HEK293 (cell line): Measurements from ENCODE around the gene TTLL9.
A peak's percentile ranks its signal among the peaks of the same experiment; 100 is the strongest.

ENCODE experiments used
- CTCF ChIA-PET: fragments of 350-600 bp; formaldehyde crosslinking; extraction: SDS; loops from one replicate; lab custom pipeline; 2021; ENCODE audit warnings: antibody characterized with exemption; lab: Yijun Ruan, JAX
- POLR2A ChIA-PET: fragments of 300-600 bp; formaldehyde crosslinking; extraction: SDS; loops from one replicate; lab custom pipeline; 2020; ENCODE audit warnings: antibody characterized with exemption, inconsistent platforms; lab: Yijun Ruan, JAX
- H3K27ac ChIP-seq: fragments of 200-500 bp; sonication (Bioruptor generic); 2 replicates; pipeline ENCODE4 v1.5.1; 2014; ENCODE audit warnings: low read depth, low read length, control low read depth, inconsistent platforms; ENCODE audit errors: extremely low read depth
- H3K36me3 ChIP-seq, 2 experiments: fragments of 200-500 bp in 1 of 2; sonication (Bioruptor generic) in 1 of 2; 1 replicate in 1 of 2; 2 replicates in 1 of 2; pipeline ENCODE4 v1.5.1; 2014 to 2017; ENCODE audit warnings: inconsistent platforms in 2 of 2, low read length in 2 of 2; ENCODE audit not compliant: control insufficient read depth in 2 of 2, insufficient read depth in 1 of 2
- H3K4me1 ChIP-seq: fragments of 200-500 bp; sonication (Bioruptor generic); 2 replicates; pipeline ENCODE4 v1.5.1; 2014; ENCODE audit warnings: mild to moderate bottlenecking, low read length, inconsistent platforms; ENCODE audit not compliant: control insufficient read depth, insufficient read depth
- H3K4me3 ChIP-seq: 2 replicates; pipeline ENCODE4 v1.5.1; 2011; ENCODE audit warnings: low read depth, mild to moderate bottlenecking, control low read depth, low read length, moderate library complexity
- H3K9me3 ChIP-seq: fragments of 200-500 bp; sonication (Bioruptor generic); 2 replicates; pipeline ENCODE4 v1.5.1; 2014; ENCODE audit warnings: low read depth, low read length, inconsistent platforms; ENCODE audit not compliant: control insufficient read depth, insufficient read depth
- GLIS2 ChIP-seq: fragments of 450-650 bp; formaldehyde crosslinking; IDR thresholded peaks from 2 replicates; pipeline ENCODE4 v1.5.1; 2016; ENCODE audit warnings: missing biosample characterization, missing genetic modification characterization
- KLF8 ChIP-seq: fragments of 450-650 bp; formaldehyde crosslinking; IDR thresholded peaks from 2 replicates; pipeline ENCODE4 v1.5.1; 2016; ENCODE audit warnings: missing biosample characterization, missing genetic modification characterization
- SCRT2 ChIP-seq: fragments of 450-650 bp; formaldehyde crosslinking; IDR thresholded peaks from 2 replicates; pipeline ENCODE4 v1.5.1; 2016; ENCODE audit warnings: missing biosample characterization, missing genetic modification characterization
- ZBTB20 ChIP-seq: fragments of 450-650 bp; formaldehyde crosslinking; IDR thresholded peaks from 2 replicates; pipeline ENCODE4 v1.5.1; 2016; ENCODE audit warnings: missing biosample characterization, missing genetic modification characterization
- ZBTB48 ChIP-seq: fragments of 450-650 bp; formaldehyde crosslinking; IDR thresholded peaks from 2 replicates; pipeline ENCODE4 v1.5.1; 2016; ENCODE audit warnings: missing biosample characterization, missing genetic modification characterization
- ZBTB7A ChIP-seq: fragments of 450-650 bp; formaldehyde crosslinking; IDR thresholded peaks from 2 replicates; pipeline ENCODE4 v1.5.1; 2016; ENCODE audit warnings: low read depth, missing biosample characterization, missing genetic modification characterization
- ZIC2 ChIP-seq: fragments of 450-650 bp; formaldehyde crosslinking; IDR thresholded peaks from 2 replicates; pipeline ENCODE4 v1.5.1; 2016; ENCODE audit warnings: missing biosample characterization, missing genetic modification characterization
- ZNF184 ChIP-seq: fragments of 450-650 bp; IDR thresholded peaks from 2 replicates; pipeline ENCODE4 v1.5.1; 2018; ENCODE audit warnings: missing biosample characterization, mild to moderate bottlenecking, missing genetic modification characterization
- ZNF211 ChIP-seq: fragments of 450-650 bp; formaldehyde crosslinking; IDR thresholded peaks from 2 replicates; pipeline ENCODE4 v1.5.1; 2016; ENCODE audit warnings: low read depth, missing biosample characterization, missing genetic modification characterization
- ZNF274 ChIP-seq, 2 experiments: fragments of 200-500 bp in 1 of 2; fragments of 450-650 bp in 1 of 2; sonication (Bioruptor generic) in 1 of 2; formaldehyde crosslinking in 1 of 2; IDR thresholded peaks; 2 replicates each; pipeline versions ENCODE4 v1.5.1 to v1.6.1; 2014 to 2016; ENCODE audit warnings: borderline replicate concordance in 1 of 2, inconsistent platforms in 1 of 2, low read length in 1 of 2, missing biosample characterization in 1 of 2, missing genetic modification characterization in 1 of 2
- ZNF335 ChIP-seq: fragments of 450-650 bp; formaldehyde crosslinking; conservative IDR thresholded peaks from 2 replicates; pipeline ENCODE4 v1.5.1; 2016; ENCODE audit warnings: missing biosample characterization, missing genetic modification characterization
- ZNF350 ChIP-seq: fragments of 450-650 bp; formaldehyde crosslinking; IDR thresholded peaks from 2 replicates; pipeline ENCODE4 v1.5.0; 2017; ENCODE audit warnings: missing biosample characterization, mild to moderate bottlenecking, missing genetic modification characterization
- ZNF664 ChIP-seq: fragments of 450-650 bp; formaldehyde crosslinking; IDR thresholded peaks from 2 replicates; pipeline ENCODE4 v1.5.1; 2016; ENCODE audit warnings: missing biosample characterization, missing genetic modification characterization
- ZNF76 ChIP-seq: fragments of 450-650 bp; formaldehyde crosslinking; IDR thresholded peaks from 2 replicates; pipeline ENCODE4; 2016; ENCODE audit warnings: low read depth, missing biosample characterization, missing genetic modification characterization, borderline replicate concordance
- ZNF776 ChIP-seq: fragments of 450-650 bp; formaldehyde crosslinking; IDR thresholded peaks from 2 replicates; pipeline ENCODE4 v1.5.0; 2017; ENCODE audit warnings: missing biosample characterization, missing genetic modification characterization, borderline replicate concordance
- ZXDB ChIP-seq: fragments of 450-650 bp; formaldehyde crosslinking; IDR thresholded peaks from 2 replicates; pipeline ENCODE4 v1.5.1; 2016; ENCODE audit warnings: missing biosample characterization, missing genetic modification characterization
- TF ChIP-seq, protein P1 (sequence below): fragments of 450-650 bp; formaldehyde crosslinking; IDR thresholded peaks from 2 replicates; pipeline ENCODE4 v1.5.1; 2016; ENCODE audit warnings: missing biosample characterization, missing genetic modification characterization, borderline replicate concordance
- TF ChIP-seq, protein P2 (sequence below): fragments of 450-650 bp; formaldehyde crosslinking; IDR thresholded peaks from 2 replicates; pipeline ENCODE4 v1.5.1; 2017; ENCODE audit warnings: missing biosample characterization, missing genetic modification characterization
- TF ChIP-seq, protein P3 (sequence below): fragments of 450-650 bp; formaldehyde crosslinking; IDR thresholded peaks from 2 replicates; pipeline ENCODE4 v1.5.1; 2017; ENCODE audit warnings: missing biosample characterization, missing genetic modification characterization

TTLL9 gene

DNA sequence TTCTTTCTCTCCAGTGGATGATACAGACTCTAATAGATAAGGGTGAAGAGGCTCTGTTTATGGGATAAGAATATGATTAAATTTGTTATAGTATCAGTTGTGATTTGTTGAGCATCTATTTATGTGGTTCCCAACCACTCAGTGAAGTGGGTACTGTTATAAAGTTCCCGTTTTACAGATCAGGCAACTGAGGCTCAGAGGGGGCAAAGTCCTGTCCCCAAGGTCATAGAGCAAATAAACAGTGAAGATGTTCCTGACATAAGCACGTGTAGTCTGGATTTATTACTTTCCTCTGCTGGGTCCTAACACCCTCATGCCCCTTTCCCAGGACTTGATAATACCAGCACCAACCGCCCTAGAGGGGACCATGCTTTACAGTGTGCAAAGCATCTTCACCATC lies 4.2 kb upstream of the TTLL9 start:
- CTCF ChIA-PET: interaction anchor here (0.7 kb wide), 1 partner anchor 19 kb away, joined by 3 read pairs; no protein-coding TSS in a partner anchor
- no peak overlapping the region for H3K4me3 ChIP-seq
- H3K4me1 ChIP-seq: 0 out of 2 replicates have a peak, but pooled peaks cover 2% of the 10 kb centered on the region
- no peaks in the 10 kb centered on the region for H3K9me3 ChIP-seq
- H3K36me3 ChIP-seq: no peaks in the 10 kb centered on the region
- no peak overlapping the region for H3K27ac ChIP-seq
- TF ChIP-seq KLF8 (tag by site-specific recombination): no peak
- peak; percentile 36; the same call in 1 of the 2 replicates for TF ChIP-seq ZNF664 (tag by site-specific recombination)
- no peak for TF ChIP-seq ZBTB7A (tag by site-specific recombination)
- no peak for TF ChIP-seq ZNF76 (tag by site-specific recombination)
- POLR2A ChIA-PET: no interaction called here

DNA sequence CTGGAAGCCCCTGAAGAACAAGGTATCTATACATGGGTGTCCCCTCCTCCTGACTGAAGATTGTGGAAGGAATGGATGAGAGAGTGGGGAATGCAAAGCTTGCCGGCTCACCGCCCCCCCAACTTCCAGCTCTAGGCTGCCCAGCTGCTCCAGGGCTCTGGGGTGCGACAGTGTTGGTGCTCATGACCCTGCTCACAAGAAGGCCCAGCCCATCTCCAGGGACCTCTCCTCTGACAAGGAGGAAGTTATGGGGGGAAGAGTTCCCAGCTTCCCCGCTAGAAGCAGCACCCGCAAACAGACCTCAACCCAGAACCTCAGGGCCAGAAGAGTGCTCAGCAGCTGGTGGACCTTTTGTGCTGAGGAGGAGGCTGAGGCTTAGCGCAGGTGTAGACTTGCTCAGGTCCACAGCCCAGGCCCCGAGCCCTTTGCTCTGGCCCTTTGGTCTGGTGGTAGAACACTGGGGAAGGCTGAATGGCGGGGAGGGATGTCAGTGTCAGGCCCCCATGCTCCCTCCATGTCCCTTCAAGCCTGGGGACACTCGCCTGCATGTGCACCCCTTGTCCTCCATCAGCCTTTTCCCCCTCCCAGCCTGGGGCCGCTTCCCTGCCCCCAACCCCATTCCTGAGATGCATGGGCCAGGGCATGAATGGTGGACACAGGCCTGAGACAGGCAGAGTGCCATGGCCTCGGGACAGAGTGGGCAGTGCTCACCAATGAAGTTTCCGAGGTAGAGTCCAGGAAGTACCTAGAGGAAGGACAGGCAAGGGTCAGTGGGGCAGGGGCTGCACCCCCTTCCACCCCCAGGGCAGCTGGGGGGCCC lies 1.4 kb upstream of the TTLL9 start:
- Histone ChIP-seq H3K4me3 (no peak overlapping the region), H3K9me3 (no peaks in the 10 kb centered on the region), H3K36me3 (no peaks in the 10 kb centered on the region), H3K27ac (no peak overlapping the region), H3K4me1 (no peaks in the 10 kb centered on the region)
- POLR2A ChIA-PET: interaction anchor here (0.7 kb wide), 2 partner anchors 151 to 1181 kb away, joined by 3 read pairs; no protein-coding TSS in a partner anchor
- CTCF ChIA-PET: interaction anchor here (1.1 to 2.0 kb wide), 3 partner anchors 13 to 83 kb away, joined by 3 to 5 read pairs (median 4); partner anchors contain the start of gene PDRG1
- TF ChIP-seq SCRT2 (tag by site-specific recombination) (no peak), ZNF211 (tag by site-specific recombination) (no peak), ZXDB (no peak), ZNF776 (tag by site-specific recombination) (no peak), ZNF350 (tag by site-specific recombination) (no peak)

DNA sequence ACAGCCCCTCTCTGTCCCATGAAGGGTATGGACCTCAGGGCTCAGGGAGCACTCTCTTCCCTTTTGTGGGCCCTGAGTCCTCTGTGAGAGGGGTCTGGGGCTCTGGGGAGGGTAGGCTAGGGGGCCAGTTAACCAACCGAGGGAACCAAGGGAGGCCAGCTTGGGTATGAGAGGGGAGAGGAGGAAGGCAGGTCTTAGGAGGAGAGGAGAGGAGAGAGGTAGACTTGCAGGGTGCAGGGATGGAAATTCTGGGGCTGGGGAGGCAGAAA lies 827 bp upstream of the TTLL9 start:
- H3K4me1 ChIP-seq: no peaks in the 10 kb centered on the region
- no peaks in the 10 kb centered on the region for H3K36me3 ChIP-seq
- TF ChIP-seq ZIC2 (no peak), GLIS2 (tag by site-specific recombination) (peak; percentile 81), ZNF776 (tag by site-specific recombination) (no peak), ZNF184 (no peak), ZNF335 (tag by site-specific recombination) (peak; percentile 42; the same call in 1 of the 2 replicates), ZBTB48 (0 out of 2 replicates have a peak, but pooled peaks have one; percentile 27), ZBTB20 (peak; percentile 63; the same call in 1 of the 2 replicates), ZNF274 (IDR thresholded peaks at IDR 0.05; ENCODE audit: low read length) (no peak), ZNF274 (tag by site-specific recombination; IDR thresholded peaks at IDR 0.05; ENCODE audit: borderline replicate concordance) (no peak)
- TF ChIP-seq, protein P1, sequence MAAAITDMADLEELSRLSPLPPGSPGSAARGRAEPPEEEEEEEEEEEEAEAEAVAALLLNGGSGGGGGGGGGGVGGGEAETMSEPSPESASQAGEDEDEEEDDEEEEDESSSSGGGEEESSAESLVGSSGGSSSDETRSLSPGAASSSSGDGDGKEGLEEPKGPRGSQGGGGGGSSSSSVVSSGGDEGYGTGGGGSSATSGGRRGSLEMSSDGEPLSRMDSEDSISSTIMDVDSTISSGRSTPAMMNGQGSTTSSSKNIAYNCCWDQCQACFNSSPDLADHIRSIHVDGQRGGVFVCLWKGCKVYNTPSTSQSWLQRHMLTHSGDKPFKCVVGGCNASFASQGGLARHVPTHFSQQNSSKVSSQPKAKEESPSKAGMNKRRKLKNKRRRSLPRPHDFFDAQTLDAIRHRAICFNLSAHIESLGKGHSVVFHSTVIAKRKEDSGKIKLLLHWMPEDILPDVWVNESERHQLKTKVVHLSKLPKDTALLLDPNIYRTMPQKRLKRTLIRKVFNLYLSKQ (tag by site-specific recombination): no peak
- TF ChIP-seq, protein P2, sequence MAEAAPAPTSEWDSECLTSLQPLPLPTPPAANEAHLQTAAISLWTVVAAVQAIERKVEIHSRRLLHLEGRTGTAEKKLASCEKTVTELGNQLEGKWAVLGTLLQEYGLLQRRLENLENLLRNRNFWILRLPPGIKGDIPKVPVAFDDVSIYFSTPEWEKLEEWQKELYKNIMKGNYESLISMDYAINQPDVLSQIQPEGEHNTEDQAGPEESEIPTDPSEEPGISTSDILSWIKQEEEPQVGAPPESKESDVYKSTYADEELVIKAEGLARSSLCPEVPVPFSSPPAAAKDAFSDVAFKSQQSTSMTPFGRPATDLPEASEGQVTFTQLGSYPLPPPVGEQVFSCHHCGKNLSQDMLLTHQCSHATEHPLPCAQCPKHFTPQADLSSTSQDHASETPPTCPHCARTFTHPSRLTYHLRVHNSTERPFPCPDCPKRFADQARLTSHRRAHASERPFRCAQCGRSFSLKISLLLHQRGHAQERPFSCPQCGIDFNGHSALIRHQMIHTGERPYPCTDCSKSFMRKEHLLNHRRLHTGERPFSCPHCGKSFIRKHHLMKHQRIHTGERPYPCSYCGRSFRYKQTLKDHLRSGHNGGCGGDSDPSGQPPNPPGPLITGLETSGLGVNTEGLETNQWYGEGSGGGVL: peak; percentile 56
- TF ChIP-seq, protein P3, sequence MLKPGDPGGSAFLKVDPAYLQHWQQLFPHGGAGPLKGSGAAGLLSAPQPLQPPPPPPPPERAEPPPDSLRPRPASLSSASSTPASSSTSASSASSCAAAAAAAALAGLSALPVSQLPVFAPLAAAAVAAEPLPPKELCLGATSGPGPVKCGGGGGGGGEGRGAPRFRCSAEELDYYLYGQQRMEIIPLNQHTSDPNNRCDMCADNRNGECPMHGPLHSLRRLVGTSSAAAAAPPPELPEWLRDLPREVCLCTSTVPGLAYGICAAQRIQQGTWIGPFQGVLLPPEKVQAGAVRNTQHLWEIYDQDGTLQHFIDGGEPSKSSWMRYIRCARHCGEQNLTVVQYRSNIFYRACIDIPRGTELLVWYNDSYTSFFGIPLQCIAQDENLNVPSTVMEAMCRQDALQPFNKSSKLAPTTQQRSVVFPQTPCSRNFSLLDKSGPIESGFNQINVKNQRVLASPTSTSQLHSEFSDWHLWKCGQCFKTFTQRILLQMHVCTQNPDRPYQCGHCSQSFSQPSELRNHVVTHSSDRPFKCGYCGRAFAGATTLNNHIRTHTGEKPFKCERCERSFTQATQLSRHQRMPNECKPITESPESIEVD (tag by site-specific recombination): no peak
- H3K27ac ChIP-seq: no peak overlapping the region
- ChIA-PET CTCF (no interaction called here), POLR2A (no interaction called here)
- no peaks in the 10 kb centered on the region for H3K9me3 ChIP-seq
- H3K4me3 ChIP-seq: peak overlapping the region; percentile 48
